Neural cell (in vitro differentiated cells): ENCODE data around the gene PLAU. TPM values are rescaled to one million over a fixed set of nuclear protein-coding genes. Genes with fewer than 3 reads are reported as not detected.

Source experiments
- H2AFZ ChIP-seq: fragments of 200-600, 300-800 bp; sonication (generic), shearing (Covaris generic); 2 replicates; pipeline ENCODE4 v1.6.0; 2014; ENCODE audit warnings: low read depth, mild to moderate bottlenecking, antibody characterized with exemption, low read length, moderate library complexity
- H3F3A ChIP-seq: fragments of 200-600 bp; shearing (Covaris generic); 2 replicates; pipeline ENCODE4 v1.6.1; 2016; ENCODE audit warnings: mild to moderate bottlenecking, moderate library complexity, mixed read lengths, antibody characterized with exemption, low read length; ENCODE audit not compliant: insufficient read depth, poor library complexity, severe bottlenecking
- H3K27ac ChIP-seq: fragments of 200-600, 300-800 bp; sonication (generic), shearing (Covaris generic); 2 replicates; pipeline ENCODE4 v1.5.1; 2014; ENCODE audit warnings: mild to moderate bottlenecking, low read length, moderate library complexity
- H3K27me3 ChIP-seq: fragments of 300-800, 200-600 bp; sonication (generic), shearing (Covaris generic); 2 replicates; pipeline ENCODE4 v1.6.0; 2014; ENCODE audit warnings: mild to moderate bottlenecking, low read depth, low read length, moderate library complexity; ENCODE audit not compliant: insufficient read depth
- H3K36me3 ChIP-seq: fragments of 300-800, 200-600 bp; sonication (generic), shearing (Covaris generic); 2 replicates; pipeline ENCODE4 v1.5.1; 2014; ENCODE audit warnings: mild to moderate bottlenecking, antibody characterized with exemption, low read length, moderate library complexity; ENCODE audit not compliant: insufficient read depth
- H3K4me2 ChIP-seq: fragments of 300-800, 200-600 bp; sonication (generic), shearing (Covaris generic); 2 replicates; pipeline ENCODE4 v1.6.0; 2014; ENCODE audit warnings: mild to moderate bottlenecking, low read length
- H3K4me3 ChIP-seq: fragments of 300-800, 200-600 bp; sonication (generic), shearing (Covaris generic); 2 replicates; pipeline ENCODE4 v1.5.1; 2014; ENCODE audit warnings: mild to moderate bottlenecking, low read length, moderate library complexity
- H3K79me2 ChIP-seq: fragments of 200-600 bp; shearing (Covaris generic); replicated peaks from 2 replicates; pipeline ENCODE4 v1.6.0; 2014; ENCODE audit warnings: mild to moderate bottlenecking, low read length, moderate library complexity; ENCODE audit not compliant: insufficient read depth
- H3K9ac ChIP-seq: fragments of 300-800, 200-600 bp; sonication (generic), shearing (Covaris generic); 2 replicates; pipeline ENCODE4 v1.6.1; 2016; ENCODE audit warnings: mild to moderate bottlenecking, low read length, mixed read lengths
- H3K9me2 ChIP-seq: fragments of 200-600 bp; shearing (Covaris generic); 2 replicates; pipeline ENCODE4 v1.6.1; 2016; ENCODE audit warnings: mild to moderate bottlenecking, low read length, mixed read lengths; ENCODE audit not compliant: insufficient read depth
- H3K9me3 ChIP-seq: fragments of 200-600, 300-800 bp; sonication (generic), shearing (Covaris generic); 2 replicates; pipeline ENCODE4 v1.6.1; 2016; ENCODE audit warnings: mild to moderate bottlenecking, mixed run types, low read length, moderate library complexity, mixed read lengths
- H4K20me1 ChIP-seq: fragments of 200-600 bp; shearing (Covaris generic); 2 replicates; pipeline ENCODE4 v1.6.1; 2016; ENCODE audit warnings: mild to moderate bottlenecking, mixed run types; ENCODE audit not compliant: insufficient read depth
- EP300 ChIP-seq: fragments of 450-650 bp; conservative IDR thresholded peaks from 2 replicates; pipeline ENCODE4 v1.6.1; 2014; ENCODE audit warnings: antibody characterized with exemption, mild to moderate bottlenecking, moderate library complexity; ENCODE audit not compliant: poor library complexity, severe bottlenecking
- EZH2 ChIP-seq: fragments of 200-600, 300-800 bp; shearing (Covaris generic), sonication (generic); IDR thresholded peaks from 2 replicates; pipeline ENCODE4 v1.6.1; 2014; ENCODE audit warnings: antibody characterized with exemption, low read length, borderline replicate concordance, mild to moderate bottlenecking; ENCODE audit not compliant: insufficient read depth, poor library complexity, severe bottlenecking
- MXI1 ChIP-seq: fragments of 450-650 bp; conservative IDR thresholded peaks from 2 replicates; pipeline ENCODE4 v1.6.1; 2014; ENCODE audit warnings: antibody characterized with exemption, mild to moderate bottlenecking; ENCODE audit not compliant: poor library complexity, severe bottlenecking
- POLR2AphosphoS5 ChIP-seq: IDR thresholded peaks from 2 replicates; pipeline ENCODE4 v1.6.1; 2012
- RAD21 ChIP-seq: fragments of 450-650 bp; conservative IDR thresholded peaks from 2 replicates; pipeline ENCODE4 v1.6.1; 2014; ENCODE audit warnings: antibody characterized with exemption, mild to moderate bottlenecking, moderate library complexity
- SMC3 ChIP-seq: fragments of 450-650 bp; conservative IDR thresholded peaks from 2 replicates; pipeline ENCODE4 v1.6.1; 2014; ENCODE audit warnings: antibody characterized with exemption, mild to moderate bottlenecking, moderate library complexity; ENCODE audit not compliant: poor library complexity
- TAF1 ChIP-seq: IDR thresholded peaks from 2 replicates; pipeline ENCODE4 v1.6.1; 2012; ENCODE audit warnings: low read depth
- polyA plus RNA-seq: library from polyadenylated mRNA; depleted of rRNA; stranded (reverse); fragments of >200 nt; gene quantifications from 2 replicates; pipeline ENCODE4 v1.2.3, GENCODE V29; 2014
- TF ChIP-seq, protein P1 (sequence below): IDR thresholded peaks from 2 replicates; pipeline ENCODE4 v1.6.1; 2012; ENCODE audit warnings: borderline replicate concordance
- TF ChIP-seq, protein P2 (sequence below): fragments of 450-650 bp; IDR thresholded peaks from 2 replicates; pipeline ENCODE4 v1.5.1; 2014; ENCODE audit warnings: antibody characterized with exemption, mild to moderate bottlenecking, moderate library complexity; ENCODE audit not compliant: poor library complexity, severe bottlenecking

The PLAU gene
- polyA plus RNA-seq, 1 donor from 2014 or later = 1.1 TPM

DNA sequence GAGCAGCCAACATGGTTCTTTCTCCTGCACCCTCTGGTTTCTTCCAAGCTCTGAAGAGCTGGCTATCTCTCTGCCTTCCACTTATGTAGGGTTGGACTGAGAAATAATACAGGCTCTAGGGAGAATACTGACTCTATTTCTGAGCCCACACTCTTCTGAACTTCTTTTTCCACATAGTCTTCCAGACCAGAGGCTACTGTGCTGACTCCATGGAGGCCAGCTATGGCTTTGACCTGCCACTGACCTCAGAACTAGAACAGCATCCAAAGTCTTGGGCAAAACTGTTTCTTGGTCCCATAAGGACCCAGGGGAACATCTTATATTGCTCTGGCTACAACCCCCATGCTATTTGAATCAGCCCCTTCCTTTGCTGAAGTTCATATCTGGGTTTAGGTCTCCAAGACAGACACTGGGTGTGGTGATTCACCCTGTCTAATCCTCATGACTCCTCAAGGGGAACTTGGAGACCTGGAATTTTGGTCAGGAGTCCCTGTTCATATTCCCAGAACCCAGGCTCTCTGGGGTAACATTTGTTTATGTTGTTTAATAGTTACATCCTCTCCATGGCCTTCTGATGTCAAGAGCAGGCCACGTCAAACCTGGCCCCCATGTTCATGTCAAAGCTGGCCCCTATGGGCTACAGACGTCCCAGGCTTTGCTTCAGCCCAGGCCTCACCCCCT is 12.1 kb upstream of the PLAU start:
- H3K9me3 ChIP-seq = no peaks in the 10 kb centered on the region
- H3F3A ChIP-seq = no peaks in the 10 kb centered on the region
- H3K9me2 ChIP-seq = no peaks in the 10 kb centered on the region
- no peak overlapping the region for H2AFZ ChIP-seq
- no peak overlapping the region for H3K4me2 ChIP-seq
- H3K27ac ChIP-seq = no peak overlapping the region
- no peaks in the 10 kb centered on the region for H4K20me1 ChIP-seq
- H3K4me3 ChIP-seq = no peak overlapping the region
- H3K79me2 ChIP-seq = no peaks in the 10 kb centered on the region
- no peaks in the 10 kb centered on the region for H3K36me3 ChIP-seq
- H3K27me3 ChIP-seq = no peaks in the 10 kb centered on the region
- H3K9ac ChIP-seq = no peak overlapping the region
- TF ChIP-seq EP300 (no peak), SMC3 (no peak), TAF1 (no peak), POLR2AphosphoS5 (no peak), RAD21 (no peak), EZH2 (no peak), MXI1 (no peak)
- TF ChIP-seq, protein P1, sequence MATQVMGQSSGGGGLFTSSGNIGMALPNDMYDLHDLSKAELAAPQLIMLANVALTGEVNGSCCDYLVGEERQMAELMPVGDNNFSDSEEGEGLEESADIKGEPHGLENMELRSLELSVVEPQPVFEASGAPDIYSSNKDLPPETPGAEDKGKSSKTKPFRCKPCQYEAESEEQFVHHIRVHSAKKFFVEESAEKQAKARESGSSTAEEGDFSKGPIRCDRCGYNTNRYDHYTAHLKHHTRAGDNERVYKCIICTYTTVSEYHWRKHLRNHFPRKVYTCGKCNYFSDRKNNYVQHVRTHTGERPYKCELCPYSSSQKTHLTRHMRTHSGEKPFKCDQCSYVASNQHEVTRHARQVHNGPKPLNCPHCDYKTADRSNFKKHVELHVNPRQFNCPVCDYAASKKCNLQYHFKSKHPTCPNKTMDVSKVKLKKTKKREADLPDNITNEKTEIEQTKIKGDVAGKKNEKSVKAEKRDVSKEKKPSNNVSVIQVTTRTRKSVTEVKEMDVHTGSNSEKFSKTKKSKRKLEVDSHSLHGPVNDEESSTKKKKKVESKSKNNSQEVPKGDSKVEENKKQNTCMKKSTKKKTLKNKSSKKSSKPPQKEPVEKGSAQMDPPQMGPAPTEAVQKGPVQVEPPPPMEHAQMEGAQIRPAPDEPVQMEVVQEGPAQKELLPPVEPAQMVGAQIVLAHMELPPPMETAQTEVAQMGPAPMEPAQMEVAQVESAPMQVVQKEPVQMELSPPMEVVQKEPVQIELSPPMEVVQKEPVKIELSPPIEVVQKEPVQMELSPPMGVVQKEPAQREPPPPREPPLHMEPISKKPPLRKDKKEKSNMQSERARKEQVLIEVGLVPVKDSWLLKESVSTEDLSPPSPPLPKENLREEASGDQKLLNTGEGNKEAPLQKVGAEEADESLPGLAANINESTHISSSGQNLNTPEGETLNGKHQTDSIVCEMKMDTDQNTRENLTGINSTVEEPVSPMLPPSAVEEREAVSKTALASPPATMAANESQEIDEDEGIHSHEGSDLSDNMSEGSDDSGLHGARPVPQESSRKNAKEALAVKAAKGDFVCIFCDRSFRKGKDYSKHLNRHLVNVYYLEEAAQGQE = no peak
- TF ChIP-seq, protein P2, sequence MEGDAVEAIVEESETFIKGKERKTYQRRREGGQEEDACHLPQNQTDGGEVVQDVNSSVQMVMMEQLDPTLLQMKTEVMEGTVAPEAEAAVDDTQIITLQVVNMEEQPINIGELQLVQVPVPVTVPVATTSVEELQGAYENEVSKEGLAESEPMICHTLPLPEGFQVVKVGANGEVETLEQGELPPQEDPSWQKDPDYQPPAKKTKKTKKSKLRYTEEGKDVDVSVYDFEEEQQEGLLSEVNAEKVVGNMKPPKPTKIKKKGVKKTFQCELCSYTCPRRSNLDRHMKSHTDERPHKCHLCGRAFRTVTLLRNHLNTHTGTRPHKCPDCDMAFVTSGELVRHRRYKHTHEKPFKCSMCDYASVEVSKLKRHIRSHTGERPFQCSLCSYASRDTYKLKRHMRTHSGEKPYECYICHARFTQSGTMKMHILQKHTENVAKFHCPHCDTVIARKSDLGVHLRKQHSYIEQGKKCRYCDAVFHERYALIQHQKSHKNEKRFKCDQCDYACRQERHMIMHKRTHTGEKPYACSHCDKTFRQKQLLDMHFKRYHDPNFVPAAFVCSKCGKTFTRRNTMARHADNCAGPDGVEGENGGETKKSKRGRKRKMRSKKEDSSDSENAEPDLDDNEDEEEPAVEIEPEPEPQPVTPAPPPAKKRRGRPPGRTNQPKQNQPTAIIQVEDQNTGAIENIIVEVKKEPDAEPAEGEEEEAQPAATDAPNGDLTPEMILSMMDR = no peak

- Histone ChIP-seq H3K4me2 (no peak overlapping the region), H4K20me1 (no peaks in the 10 kb centered on the region), H3K9ac (no peak overlapping the region), H3K79me2 (no peaks in the 10 kb centered on the region), H2AFZ (no peak overlapping the region), H3K36me3 (no peaks in the 10 kb centered on the region), H3K4me3 (no peak overlapping the region), H3K27ac (no peak overlapping the region), H3K9me3 (no peaks in the 10 kb centered on the region), H3K9me2 (no peaks in the 10 kb centered on the region), H3F3A (no peaks in the 10 kb centered on the region), H3K27me3 (no peaks in the 10 kb centered on the region)
- no peak for TF ChIP-seq SMC3
- TF ChIP-seq EP300 = no peak
- TF ChIP-seq MXI1 = no peak
- TF ChIP-seq TAF1 = no peak
- TF ChIP-seq EZH2 = no peak
- TF ChIP-seq, protein P1 = no peak
- no peak for TF ChIP-seq RAD21
- TF ChIP-seq, protein P2 = no peak
- TF ChIP-seq POLR2AphosphoS5 = no peak
Measured at GRCh38 chr10:73899423-73899822, 11.5 kb upstream of the PLAU start.
